Activated CD4-positive, alpha-beta T cell treated with anti-CD3 and anti-CD28 coated beads for 48 hours (primary cell): Measurements from ENCODE around the gene UQCRFS1.
A peak's percentile ranks its signal among the peaks of the same experiment; 100 is the strongest.
"Not testable (repeated sequence)": the region's sequence is repeated elsewhere in the genome, so short reads cannot be mapped to it uniquely, and the experiment has no call there.

Experiments
- DNase-seq: peaks from one replicate; pipeline ENCODE4 v3.0.0-alpha.2; 2020

Gene UQCRFS1

GRCh38 chr19:29212648-29213573 is at the start of gene UQCRFS1:
UQCRFS1 (minus strand) TSS chr19:29213151; CDS start chr19:29213118, 33 bp downstream.
- DNase-seq, result peak; percentile 98

- DNase-seq, result no peak
Observed at GRCh38 chr19:29262085-29262484, 49.1 kb upstream of the UQCRFS1 start.

DNA sequence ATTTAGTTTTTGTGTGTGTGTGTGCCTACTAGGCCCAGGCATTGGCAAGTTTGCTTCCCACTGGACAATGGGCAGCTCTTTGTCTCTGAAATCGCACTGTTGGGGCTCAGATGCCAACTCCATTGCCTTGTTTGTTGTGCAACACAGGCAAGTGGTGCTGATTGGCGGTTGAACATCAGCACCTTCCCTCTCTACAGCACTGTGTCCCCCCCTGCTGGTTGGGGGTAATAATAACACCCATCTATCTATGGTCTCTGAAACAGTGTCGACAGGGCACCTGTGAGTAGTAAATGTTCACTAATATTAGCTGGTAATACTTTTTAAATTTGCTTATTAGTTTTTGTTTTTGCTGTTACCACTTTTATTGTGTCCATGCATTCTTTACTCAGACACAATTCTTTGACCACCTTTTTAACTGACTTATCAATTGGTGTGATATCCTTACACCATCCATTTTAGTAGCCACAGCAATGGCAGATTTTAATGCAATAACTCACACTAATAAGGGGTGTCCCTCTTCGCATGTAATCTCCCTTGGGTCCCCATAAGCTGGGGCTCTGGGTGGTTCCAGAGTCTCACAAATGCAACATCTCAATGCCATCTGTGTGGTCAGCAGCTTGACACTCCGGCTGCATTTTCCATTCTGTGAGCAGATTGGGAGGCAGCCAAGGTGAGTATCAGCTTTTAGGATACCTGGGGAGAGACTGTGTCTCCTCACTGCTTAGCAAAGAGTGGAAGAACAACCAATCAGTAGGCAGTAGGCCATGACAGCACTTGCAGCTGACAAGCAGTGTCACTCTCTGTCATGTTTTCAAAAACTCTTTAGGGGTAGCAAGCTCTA is 47.7 kb upstream of the UQCRFS1 start:
- peak; percentile 65 for DNase-seq

- no peak for DNase-seq
Observed at GRCh38 chr19:29259867-29260281, 46.9 kb upstream of the UQCRFS1 start.

GRCh38 chr19:29259153-29259552 is 46.2 kb upstream of the UQCRFS1 start:
- no peak for DNase-seq

DNA sequence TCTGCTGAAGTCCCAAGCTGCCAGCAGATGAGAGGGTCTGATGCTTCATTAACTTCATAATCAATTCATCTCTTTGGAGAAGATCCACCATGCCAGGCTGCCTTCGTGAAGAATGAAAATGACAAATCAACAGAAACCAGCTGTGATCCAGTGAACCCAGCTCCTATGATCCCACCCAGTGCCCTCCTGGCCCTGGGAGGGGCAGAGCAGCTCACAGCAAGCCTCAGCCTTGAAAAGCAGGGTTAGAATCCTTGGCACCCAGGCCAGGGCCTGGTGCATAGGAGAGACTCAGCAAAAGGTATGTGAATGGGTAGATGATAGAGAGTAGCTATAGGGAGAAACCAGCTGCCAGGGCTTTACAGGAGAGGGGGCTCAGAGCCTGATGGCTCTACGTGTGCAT is 43.6 kb upstream of the UQCRFS1 start:
- DNase-seq, result no peak

DNA sequence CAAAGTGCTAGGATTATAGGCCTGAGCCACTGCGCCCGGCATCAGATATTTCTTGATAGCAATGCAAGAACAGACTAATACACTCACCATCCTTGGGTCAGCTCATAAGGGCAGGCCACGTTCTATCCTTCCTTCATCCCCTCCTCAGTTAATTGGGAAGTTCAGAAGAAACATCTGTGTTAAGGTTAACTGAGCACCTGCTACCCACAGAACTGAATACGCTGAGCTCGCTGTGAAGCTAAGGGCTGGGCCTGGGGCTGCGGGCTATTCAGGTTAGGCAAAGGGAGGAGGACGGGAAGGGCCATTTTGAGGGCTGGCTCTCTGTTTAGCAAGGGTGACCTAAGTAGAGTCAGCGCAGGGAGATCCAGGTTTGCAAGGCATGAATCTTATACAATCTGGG is 43.0 kb upstream of the UQCRFS1 start:
- no peak for DNase-seq

- no peak for DNase-seq
Observed at GRCh38 chr19:29255006-29255405, 42.1 kb upstream of the UQCRFS1 start.

GRCh38 chr19:29249798-29250197 is 36.8 kb upstream of the UQCRFS1 start:
- DNase-seq, result not testable (repeated sequence)

DNA sequence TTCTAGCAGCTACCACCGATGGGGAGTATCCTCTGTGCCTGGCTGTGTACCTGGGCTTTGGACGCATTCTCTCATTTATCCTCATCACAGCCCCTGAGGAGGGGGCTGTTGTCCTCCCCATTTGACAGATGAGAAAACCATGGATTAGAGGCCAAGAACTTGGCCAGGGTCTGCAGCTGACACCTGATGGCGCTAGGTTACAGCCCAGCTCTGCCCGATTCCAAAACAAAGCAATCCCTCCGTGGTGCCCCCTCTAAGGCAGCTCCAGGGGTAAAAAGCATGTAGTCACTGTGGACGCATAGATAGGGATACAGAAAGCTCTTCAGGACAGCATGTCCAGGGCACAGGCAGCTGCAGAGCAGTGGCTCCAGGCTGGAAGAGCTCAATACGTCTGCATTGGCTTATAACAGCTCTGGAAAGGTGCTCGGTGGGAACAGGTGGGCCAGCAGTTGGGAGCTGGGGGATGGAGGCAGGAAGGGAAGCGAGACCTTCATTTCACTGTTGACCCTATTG is 35.4 kb upstream of the UQCRFS1 start:
- DNase-seq, result no peak

DNA sequence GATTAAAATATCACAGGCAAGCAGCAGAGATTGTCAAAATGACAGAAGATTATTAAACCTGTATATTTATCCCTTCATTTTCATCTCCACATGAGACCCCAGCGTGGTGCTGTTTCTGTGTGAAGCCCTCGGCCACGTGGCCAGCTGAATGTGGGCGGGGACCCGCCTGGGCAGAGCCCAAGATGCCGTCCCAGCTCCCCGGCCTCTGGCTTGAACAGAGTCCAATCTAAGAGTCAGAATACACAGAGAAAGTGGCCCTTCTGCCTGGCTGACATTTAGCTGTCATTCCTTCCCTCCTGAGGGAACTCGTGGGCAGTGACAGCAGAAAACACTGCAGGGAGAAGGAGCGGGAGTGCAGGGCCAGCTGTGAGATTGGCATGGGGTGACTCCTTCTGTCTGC is 34.9 kb upstream of the UQCRFS1 start:
- DNase-seq, result no peak

DNA sequence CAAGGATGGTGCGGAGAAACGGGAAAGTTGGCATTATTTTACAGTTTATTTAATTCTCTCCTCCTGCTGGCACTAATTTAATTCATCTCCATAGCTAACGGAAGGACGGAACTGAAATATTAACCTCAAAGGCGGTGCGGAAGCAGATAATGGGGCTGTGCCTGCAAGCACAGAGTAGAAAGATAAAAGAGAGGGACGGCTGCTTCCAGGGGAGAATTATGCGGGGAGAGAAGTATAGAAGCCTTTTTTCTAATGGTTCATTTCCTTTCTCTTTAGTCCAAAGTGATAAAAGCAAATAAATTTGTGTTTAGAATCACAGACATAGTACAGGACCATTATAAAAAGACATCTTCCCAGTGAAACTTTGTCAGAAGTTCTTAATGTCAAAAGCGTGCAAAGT is 34.5 kb upstream of the UQCRFS1 start:
- DNase-seq, result no peak

DNA sequence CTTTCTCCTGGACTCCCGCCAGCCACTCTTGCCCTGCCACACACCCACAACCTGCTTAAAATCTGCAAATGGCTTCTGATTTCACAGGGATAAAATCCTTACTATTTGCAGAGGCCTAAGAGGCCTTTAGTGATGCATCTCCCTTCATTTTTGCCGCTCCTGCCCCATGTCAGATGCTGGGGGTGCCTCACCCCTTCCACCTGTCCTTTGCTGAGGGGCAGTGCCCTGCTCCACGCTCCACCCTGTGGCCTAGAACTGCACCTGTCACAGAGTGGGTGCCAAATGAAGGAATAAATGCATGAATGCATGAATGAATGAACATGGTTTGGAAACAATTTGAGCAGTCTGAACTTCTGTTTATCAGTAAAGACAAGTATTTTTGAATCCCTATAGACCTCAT is 34.1 kb upstream of the UQCRFS1 start:
- no peak for DNase-seq

DNA sequence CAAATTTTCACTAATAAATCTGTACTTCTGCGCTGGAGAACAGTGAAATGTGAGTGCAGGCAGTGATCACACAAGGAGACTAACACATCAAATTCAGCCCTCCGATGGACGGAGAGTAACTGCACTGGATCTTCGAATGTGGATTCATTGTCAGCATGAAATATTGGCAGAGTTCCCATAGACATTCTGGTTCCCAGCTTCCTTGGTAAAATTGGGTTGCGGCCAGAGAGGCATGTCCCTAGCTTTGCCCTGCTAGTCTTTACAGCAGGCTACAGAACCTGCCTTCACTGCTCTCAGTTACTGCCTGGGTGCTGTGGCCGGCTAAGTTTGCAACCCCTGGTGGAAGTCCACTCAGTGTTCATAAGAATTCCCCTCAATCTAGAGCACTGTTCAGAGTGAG is 32.3 kb upstream of the UQCRFS1 start:
- no peak for DNase-seq

DNA sequence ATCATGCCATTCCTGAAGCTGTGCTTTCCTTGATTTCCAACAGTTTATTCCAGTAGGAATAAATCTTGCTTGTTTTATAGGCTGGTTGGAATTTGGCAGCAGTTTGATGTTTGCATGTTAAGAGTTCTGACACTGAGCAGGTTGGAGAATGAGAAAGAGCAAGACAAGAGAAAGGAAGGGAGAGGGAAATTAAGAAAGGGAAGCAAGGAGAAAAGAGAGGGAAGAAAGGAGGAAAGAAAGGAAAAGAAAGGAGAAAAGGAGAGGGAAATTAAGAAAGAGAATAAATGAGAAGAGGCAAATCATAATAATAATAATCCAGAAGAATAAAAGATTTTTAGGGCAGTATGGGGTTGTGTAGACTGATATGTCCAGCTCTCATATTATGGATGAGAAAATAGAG is 28.4 kb upstream of the UQCRFS1 start:
- DNase-seq, result no peak

- no peak for DNase-seq
Observed at GRCh38 chr19:29239213-29239776, 26.3 kb upstream of the UQCRFS1 start.

DNA sequence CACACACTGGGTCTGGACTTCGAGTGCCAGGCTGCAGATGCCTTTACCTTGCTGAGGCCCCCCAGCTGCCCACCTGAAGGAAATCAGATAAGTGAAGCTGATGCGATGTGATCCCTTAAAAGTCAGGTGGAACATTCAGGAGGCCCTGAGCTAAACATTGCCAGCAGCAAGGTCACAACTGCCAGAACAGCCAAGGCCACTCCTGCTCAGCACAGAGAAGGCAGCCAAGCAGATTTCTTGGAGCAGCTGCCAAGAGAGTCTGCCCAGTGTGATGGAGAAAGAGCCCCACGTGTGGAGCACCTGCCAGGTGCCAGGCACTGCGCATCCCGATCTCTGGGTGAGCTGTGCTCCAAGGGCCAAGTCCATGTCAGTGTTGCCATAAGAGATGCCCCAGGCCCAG is 20.6 kb upstream of the UQCRFS1 start:
- DNase-seq, result no peak

DNA sequence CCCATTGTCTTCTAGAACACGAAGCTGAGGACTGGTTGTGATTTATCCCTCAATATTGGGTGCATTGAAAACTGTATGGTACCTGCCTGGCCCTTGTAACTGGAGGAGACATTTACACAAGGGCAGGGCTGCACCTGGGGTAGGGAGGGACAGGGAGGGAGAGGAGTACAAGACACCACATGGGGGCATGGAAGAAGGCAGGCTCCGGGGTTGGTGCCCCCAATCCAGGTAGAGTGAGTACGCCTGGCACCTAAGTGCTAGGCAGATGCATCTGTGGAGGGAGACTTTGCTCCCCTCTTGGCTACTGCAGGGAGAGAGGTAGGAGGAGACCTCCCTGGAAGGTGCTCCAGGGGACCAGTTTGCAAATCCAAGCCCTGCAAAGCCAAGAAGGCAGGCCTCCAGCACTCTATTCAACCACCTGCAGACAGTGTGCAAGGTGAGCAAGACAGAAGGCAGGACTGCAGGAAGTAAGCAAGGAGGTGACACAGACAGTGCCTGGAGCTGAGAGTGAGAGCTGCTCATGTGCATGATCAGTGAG is 19.4 kb upstream of the UQCRFS1 start:
- no peak for DNase-seq

- not testable (repeated sequence) for DNase-seq
Observed at GRCh38 chr19:29231306-29231705, 18.4 kb upstream of the UQCRFS1 start.

DNA sequence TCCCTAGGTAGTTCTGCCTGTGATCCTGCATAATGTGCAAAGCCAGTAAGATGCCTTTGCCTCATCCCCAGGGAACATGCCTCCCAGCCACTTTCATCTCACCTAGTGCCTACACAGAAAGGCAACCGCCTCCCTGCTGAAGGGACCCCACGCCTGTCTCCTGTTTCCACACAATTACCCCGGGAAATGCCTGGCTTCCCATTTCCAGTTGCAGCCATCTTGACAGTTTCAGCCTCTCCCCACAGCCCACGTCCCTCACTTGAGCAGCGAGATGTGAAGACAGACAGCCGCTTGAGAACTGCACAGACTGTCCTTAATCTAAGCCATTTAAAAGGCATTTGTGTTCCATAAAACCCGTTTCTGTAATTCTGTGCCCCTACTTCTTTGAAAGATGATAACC is 4.7 kb upstream of the UQCRFS1 start:
- DNase-seq, result no peak

GRCh38 chr19:29216021-29216420 is 3.1 kb upstream of the UQCRFS1 start:
- no peak for DNase-seq

DNA sequence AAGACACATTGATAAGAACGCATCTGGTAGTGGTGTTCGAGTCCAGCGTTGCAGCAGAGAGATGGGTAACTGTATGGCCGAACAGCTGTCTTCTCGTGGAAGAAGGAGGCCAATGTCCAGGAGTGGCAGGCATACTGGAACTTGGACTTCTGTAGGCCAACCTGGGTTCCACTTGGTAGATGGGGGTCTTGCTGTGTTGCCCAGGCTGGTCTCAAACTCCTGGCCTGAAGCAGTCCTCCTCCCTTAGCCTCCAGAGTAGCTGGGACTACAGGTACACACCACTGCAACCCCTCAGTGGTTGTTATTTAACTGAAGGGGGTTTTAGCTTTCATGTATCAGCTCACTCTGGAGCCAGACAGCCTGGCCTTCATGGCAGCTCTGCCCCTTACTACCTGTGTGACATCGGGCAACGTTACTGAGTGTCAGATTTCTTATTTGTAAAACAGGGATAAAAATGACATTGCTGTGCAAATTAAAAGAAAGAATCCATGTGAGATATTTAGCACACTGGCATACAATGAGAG is 2.4 kb upstream of the UQCRFS1 start:
- no peak for DNase-seq

GRCh38 chr19:29214411-29214810 is 1.5 kb upstream of the UQCRFS1 start:
- no peak for DNase-seq
